ENCODE results near the gene CPAMD8.
"Not testable (repeated sequence)": the region's sequence is repeated elsewhere in the genome, so short reads cannot be mapped to it uniquely, and the experiment has no call there.

CPAMD8 gene

DNA sequence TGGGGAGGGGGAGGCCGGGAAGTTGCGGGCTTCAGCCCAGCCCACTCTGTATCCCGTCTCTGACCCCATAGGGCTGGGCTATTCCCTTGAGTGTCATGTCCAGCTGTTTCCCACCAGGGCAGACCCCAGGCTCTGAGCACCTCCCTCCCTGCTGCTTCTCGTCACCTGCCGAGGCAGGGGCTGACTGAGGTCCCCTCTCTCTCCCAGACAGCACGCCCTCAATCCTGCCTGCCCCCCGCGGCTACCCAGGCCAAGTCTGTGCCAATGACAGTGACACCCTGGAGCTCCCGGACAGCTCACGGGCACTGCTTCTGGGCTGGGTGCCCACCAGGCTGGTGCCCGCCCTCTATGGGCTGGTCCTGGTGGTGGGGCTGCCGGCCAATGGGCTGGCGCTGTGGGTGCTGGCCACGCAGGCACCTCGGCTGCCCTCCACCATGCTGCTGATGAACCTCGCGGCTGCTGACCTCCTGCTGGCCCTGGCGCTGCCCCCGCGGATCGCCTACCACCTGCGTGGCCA, 137.2 kb downstream of the CPAMD8 start:
- no peak for DNase-seq

DNA sequence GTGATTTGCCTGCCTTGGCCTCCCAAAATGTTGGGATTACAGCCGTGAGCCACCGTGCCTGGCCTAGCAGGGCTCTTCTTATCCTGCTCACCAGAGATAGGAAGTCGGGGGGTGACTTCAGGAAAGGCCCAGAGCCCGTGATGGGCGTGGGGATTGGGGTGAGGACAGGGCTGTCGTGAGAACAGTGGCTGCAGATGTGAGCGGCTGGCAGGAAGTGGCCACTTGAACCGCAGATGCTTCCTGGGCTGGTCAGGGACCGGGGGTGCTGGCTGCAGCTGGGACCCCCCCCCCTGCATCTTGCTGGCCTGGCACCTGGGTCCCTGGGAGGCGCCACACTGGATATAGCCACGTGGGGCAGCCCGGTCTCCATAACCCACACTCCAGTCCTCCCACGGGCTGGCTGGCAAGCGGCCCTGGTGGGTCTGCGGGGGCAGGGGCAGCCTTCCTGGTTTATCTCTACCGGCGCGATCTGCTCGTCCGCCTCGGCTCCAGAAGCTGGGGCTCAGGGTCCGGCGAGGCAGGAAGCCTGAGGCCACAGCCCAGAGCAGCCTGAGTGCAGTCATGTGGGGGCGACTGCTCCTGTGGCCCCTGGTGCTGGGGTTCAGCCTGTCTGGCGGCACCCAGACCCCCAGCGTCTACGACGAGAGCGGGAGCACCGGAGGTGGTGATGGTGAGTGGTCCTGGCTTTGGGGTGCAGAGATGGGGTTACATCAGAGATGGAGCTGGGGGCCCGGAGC, 137.8 kb downstream of the CPAMD8 start, which contains the start of gene F2RL3:
Gene F2RL3, plus strand, starts transcription at position 371 of the 737 bp plus-strand sequence. Its CDS starts 191 bp downstream, at position 562.
- DNase-seq: no peak

- DNase-seq: no peak
Measured at GRCh38 chr19:16887353-16888265, 139.0 kb downstream of the CPAMD8 start.

DNA sequence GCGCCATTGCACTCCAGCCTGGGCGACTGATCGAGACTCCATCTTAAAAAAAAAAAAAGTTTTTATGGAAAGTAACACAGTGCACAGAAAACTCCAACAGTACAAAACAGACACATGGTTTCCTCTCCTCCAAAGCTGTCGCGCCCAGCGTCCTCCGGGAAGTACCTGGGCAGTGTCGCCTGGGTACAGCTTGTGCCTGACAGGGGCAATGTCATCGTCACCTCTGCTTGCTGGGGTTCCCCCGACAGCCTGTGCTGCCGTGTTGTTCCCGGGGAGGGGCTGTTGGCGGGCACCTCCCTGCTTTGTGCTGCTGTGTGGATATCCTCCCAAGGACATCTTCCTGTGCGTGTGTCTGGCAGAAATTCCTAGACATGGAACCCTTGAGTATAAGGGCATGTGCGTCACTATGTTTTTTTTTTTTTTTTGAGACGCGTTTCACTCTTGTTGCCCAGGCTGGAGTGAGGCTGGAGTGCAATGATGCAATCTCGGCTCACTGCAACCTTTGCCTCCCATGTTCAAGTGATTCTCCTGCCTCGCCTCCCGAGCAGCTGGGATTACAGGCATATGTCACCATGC, 140.2 kb downstream of the CPAMD8 start:
- DNase-seq: no peak

- no peak for DNase-seq
Measured at GRCh38 chr19:16885166-16885565, 141.4 kb downstream of the CPAMD8 start.

- DNase-seq: no peak
Measured at GRCh38 chr19:16883522-16883921, 143.1 kb downstream of the CPAMD8 start.

GRCh38 chr19:16882146-16882545, 144.5 kb downstream of the CPAMD8 start:
- no peak for DNase-seq

- no peak for DNase-seq
Measured at GRCh38 chr19:16880884-16881554, 145.6 kb downstream of the CPAMD8 start.

DNA sequence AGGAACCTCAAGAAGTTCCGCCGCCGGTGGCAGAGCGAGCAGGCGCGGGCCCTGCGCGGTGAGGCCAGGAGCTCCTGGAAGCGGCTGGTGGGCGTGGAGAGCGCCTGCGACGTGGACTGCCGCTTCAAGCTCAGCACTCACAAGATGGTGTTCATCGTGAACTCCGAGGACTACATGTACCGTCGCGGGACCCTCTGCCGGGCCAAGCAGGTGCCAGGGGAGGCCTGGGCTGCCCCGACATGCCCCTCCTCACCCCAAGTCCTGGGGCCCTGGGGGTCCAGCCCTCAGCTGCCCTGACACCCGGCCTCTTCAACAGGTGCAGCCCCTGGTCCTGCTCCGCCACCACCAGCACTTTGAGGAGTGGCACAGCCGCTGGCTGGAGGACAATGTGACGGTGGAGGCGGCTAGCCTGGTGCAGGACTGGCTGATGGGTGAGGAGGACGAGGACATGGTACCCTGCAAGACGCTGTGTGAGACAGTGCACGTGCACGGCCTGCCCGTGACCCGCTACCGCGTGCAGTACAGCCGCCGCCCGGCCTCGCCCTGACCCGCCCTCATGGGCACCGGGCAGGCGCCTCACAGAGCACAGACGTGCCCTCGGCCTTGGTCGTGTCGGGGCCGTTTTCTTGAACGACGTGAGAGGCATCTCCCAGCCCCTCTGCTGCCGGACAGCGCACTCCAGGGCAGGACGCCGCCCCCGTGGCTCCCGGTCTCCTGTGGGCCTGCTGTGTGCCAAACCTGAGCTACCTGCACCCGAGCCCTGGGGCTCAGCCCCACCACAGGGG, 148.2 kb downstream of the CPAMD8 start:
- no peak for DNase-seq

- no peak for DNase-seq
Measured at GRCh38 chr19:16877581-16877980, 149.0 kb downstream of the CPAMD8 start.

- DNase-seq: no peak
Measured at GRCh38 chr19:16876904-16877361, 149.7 kb downstream of the CPAMD8 start.

DNA sequence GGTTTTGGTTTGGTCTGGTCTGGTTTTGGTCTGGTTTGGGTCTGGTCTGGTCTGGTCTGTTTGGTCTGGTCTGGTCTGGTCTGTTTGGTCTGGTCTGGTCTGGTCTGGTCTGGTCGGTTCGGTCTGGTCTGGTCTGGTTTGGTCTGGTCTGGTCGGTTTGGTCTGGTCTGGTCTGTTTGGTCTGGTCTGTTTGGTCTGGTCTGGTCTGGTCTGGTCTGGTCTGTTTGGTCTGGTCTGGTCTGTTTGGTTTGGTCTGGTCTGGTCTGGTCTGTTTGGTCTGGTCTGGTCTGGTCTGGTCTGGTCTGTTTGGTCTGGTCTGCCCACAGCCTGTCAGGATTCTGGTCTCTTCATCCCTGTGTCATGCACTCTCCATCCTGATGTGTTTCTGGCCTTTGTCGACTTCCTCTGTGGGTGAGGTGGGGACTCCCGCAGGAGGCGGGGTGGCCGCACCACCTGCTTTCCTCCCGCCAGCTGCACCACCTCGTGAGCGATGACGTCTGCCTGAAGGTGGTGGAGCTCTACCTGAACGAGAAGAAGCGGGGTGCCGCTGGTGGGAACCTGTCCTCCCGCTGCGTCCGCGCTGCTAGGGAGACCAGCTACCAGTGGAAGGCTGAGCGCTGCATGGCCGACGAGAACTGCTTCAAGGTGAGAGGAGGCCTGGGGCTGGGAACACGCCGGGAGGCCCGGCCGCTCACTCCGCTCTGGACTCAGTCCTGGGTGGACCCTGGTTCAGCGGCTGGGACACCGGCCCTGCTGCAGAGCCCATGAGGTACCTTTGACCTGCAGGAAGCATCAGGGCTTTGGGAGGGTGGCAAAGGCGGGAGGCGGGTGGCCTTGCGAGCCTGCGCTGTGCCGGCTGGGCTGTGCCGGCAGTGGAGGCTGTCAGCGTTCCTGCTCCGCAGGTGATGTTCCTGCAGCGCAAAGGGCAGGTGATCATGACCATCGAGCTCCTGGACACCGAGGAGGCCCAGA, 150.7 kb downstream of the CPAMD8 start:
- DNase-seq: no peak

- DNase-seq: not testable (repeated sequence)
Measured at GRCh38 chr19:16874978-16875299, 151.7 kb downstream of the CPAMD8 start.

DNA sequence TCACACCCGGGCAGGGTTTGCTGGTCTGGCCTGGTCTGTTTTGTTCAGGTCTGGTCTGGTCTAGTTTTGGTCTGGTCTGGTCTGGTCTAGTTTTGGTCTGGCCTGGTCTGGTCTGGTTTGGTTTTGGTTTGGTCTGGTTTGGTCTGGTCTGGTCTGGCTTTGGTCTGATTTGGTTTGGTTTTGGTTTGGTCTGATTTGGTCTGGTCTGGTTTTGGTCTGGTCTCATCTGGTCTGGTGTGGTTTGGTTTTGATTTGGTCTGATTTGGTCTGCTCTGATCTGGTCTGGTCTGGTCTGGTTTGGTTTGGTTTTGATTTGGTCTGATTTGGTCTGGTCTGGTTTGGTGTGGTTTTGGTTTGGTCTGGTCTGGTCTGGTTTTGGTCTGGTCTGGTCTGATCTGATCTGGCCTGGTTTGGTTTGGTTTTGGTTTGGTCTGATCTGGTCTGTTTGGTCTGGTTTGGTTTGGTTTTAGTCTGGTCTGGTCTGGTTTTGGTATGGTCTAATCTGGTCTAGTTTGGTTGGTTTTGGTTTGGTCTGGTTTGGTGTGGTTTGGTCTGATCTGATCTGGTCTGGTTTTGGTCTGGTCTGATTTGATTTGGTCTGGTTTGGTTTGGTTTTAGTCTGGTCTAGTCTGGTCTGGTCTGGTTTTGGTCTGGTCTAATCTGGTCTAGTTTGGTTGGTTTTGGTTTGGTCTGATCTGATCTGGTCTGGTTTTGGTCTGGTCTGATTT, 152.2 kb downstream of the CPAMD8 start:
- no peak for DNase-seq

- no peak for DNase-seq
Measured at GRCh38 chr19:16873594-16873993, 153.0 kb downstream of the CPAMD8 start.

DNA sequence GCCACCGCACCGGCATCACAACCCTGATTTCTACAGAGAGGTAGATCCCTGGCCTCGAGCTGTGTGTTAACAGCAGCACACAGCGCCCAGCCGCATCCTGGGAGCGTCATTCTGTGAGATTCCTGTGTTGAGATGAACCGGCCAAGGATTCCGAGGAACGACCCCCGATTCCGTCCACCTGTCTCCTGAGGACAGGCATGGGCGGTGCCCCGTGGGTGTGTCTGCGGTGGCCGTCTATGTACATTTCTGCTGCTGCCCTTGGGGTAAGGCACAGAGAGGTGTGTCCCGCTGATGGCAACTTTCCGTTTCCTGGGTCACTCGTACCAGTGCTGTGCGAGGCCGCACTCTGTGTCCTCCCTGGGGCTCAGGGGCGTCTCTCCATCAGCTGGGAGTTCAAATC, 153.9 kb downstream of the CPAMD8 start:
- DNase-seq: no peak

DNA sequence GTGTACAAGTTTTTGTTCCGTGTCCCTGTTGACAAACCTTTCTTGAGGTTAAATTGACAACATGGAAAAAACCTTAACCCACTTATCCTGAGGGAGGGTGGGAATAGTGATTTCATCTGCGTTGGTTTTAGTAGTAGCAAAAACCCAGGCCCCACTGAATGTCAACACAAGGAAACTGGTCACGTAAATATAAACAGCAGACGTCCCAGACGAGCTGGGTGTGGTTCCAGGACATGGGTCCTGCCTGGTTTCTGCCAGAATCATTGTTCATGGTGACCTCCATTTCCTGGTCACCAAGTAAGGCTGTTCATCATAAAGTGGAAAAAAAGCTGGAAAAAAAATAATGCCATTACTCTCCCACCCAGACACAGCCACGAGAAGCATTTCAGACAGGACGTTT, 154.7 kb downstream of the CPAMD8 start:
- no peak for DNase-seq

DNA sequence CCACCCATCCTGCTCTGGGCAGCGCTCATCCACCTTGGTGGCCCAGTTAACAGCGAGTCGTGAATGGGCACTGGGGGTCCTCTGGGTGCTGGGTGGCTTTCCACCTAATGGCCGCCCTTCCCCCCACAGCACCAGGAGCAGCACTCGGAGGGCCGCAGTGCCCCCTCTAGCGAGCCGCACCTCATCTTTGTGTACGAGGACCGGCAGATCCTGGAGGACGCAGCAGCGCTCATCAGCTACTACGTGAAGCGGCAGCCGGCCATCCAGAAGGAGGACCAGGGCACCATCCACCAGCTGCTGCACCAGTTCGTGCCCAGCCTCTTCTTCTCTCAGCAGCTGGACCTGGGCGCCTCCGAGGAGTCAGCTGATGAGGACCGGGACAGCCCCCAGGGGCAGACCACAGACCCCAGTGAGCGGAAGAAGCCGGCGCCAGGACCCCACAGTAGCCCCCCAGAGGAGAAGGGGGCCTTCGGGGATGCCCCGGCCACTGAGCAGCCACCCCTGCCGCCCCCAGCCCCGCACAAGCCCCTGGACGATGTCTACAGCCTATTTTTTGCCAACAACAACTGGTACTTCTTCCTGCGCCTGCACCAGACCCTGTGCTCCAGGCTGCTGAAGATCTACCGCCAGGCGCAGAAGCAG, 157.2 kb downstream of the CPAMD8 start:
- DNase-seq: no peak

- DNase-seq: no peak
Measured at GRCh38 chr19:16868423-16869130, 158.0 kb downstream of the CPAMD8 start.

All from CD4-positive, alpha-beta T cell treated with Interleukin-21 for 1 hour (primary cell).